ENCODE results near the gene ZP1.
"Not testable (repeated sequence)": the region's sequence is repeated elsewhere in the genome, so short reads cannot be mapped to it uniquely, and the experiment has no call there.

Gene ZP1

GRCh38 chr11:60866911-60867870 is at the start of gene ZP1:
TSS of gene ZP1 (plus strand) at chr11:60867542. CDS start at chr11:60867562, 20 bp downstream.
- FAIRE-seq, result no peak

DNA sequence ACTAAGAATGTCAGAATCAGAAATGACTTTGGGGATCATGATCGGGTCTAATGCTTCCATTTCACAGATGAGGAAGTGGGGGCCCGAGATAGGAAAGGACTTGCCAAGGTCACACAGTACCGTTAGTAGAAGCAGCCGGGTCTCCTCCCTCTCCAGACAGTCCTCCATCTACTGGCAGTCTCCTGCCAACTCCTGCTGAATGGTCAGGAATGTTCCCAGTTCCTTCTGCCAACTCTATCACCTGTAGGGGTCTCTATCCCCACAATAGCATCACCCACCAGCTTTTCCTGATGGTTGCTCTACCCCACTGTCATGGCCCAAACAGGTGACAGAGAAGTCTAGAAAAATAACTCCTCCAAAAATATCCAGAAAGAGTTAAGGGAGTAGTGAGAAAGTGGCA is 49.3 kb upstream of the ZP1 start:
- FAIRE-seq, result no peak

GRCh38 chr11:60821827-60822599 is 45.3 kb upstream of the ZP1 start:
- no peak for FAIRE-seq

DNA sequence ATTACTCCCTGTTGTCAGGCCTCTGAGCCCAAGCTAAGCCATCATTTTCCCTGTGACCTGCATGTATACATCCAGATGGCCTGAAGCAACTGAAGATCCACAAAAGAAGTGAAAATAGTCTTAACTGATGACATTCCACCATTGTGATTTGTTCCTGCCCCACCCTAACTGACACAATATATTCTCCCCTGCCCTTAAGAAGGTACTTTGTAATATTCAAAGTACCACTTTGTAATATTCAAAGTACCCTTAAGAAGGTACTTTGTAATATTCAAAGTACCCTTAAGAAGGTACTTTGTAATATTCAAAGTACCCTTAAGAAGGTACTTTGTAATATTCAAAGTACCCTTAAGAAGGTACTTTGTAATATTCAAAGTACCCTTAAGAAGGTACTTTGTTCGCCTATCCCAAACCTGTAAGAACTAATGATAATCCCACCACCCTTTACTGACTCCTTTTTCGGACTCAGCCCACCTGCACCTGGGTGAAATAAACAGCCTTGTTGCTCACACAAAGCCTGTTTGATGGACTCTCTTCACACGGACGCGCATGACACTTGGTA is 43.5 kb upstream of the ZP1 start:
- not testable (repeated sequence) for FAIRE-seq

DNA sequence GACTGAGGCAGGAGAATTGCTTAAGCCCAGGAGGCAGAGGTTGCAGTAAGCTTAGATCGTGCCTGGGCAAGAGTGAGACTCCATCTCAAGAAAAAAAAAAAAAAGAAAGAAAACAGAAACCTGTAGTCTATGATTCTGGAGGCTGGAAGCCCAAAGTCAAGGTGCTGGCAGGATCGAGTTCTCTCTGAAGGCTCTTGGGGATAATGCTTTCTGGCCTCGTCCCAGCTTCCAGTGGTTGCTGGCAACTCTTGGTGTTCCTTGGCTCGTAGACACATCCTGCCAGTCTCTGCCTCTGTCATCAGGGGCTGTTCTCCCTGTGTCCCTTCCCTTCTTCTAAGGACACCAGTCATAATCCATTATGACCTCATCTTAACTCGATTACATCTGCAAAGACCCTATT is 42.2 kb upstream of the ZP1 start:
- no peak for FAIRE-seq

- no peak for FAIRE-seq
These were observed 41.6 kb upstream of the ZP1 start for GRCh38 chr11:60825790-60826189.

- FAIRE-seq, result no peak
These were observed 36.7 kb upstream of the ZP1 start for GRCh38 chr11:60830478-60831142.

- FAIRE-seq, result no peak
These were observed 36.2 kb upstream of the ZP1 start for GRCh38 chr11:60831143-60831500.

- no peak for FAIRE-seq
These were observed 35.8 kb upstream of the ZP1 start for GRCh38 chr11:60831501-60832079.

DNA sequence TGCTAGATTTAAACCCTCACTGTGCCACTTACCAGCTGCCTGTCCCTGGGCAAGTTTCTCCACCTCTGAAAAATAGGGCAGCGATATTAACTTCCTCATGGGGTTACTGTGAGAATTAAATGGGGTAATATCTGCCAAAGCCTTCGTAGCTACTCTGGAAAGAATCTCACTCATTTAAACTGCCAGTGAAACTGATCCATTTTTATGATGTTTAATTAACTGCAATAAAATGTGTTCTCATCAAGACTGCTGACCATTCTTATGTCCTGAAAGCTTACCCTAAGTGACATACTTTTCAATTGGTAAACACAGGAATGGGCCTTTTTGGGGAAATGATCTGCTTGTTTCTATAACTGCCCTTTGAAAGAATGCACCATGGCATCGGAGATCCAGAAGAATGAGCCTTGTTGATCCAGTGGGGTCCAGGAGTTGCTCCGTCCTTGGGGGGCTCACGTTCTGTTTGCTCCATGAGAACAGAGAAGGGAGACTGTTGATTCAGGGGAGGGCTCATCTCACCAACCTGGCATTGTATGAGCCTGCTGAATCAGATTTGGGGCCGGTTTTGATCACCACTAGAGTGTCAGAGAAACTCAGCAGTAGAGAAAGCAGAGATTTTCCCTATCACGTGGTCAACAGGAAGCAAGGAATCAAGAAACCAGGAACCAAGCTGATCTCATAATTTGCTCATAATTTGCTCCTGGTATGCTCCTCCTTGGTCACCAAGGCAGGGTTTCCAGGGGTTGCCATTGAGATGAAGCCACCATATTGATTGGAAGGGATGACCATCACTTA is 32.4 kb upstream of the ZP1 start:
- no peak for FAIRE-seq

GRCh38 chr11:60835534-60835846 is 31.9 kb upstream of the ZP1 start:
- FAIRE-seq, result no peak

DNA sequence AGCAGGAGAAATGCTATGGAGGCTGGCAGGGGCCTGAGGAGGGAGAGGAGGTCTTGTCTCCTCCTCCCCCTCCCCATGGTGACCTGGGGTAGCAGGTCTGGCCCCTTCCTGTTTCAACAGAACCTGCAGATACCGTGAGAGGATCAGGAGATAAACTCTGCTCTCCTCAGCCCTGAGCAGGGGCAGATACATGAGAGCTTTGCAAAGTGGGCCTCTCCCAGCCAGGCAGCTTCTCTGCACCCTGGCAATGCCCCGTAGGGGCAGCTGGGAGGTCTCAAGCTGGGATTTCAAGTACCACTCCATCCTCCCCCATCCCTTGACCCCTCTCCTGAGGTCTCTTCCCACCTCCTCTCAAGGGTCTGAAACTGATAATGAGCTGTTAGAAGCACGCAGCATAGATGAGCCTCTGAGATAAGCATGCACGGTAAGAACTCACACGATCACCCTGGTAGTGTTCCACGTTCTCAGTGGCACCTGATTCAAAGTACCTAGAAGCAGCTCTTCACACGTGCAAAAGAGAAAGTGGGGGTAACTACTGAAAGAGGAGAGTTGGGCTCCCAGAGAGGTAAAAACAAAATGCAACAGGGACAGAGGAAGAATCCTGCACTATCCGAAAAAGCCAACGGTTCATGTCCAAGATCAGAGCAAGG is 30.4 kb upstream of the ZP1 start:
- FAIRE-seq, result no peak

DNA sequence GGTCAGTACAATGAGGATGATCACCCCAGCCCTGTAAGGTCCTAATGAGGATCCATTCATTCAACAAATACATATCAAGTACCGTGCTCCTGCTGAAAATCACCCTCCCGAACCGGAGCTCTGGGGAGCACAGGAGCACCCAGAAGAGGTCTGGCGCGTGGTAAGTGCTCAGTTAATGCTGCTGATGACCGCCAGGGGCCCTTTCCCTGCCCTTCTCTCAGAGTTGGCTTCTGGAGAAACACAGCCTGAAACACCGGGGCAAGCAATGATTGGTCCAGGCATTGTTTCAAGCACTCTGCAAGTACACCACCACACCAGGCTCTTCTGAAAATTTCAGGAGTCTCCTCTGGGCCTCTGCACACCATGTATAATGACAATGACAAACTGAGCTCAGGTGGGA is 29.2 kb upstream of the ZP1 start:
- FAIRE-seq, result no peak

- no peak for FAIRE-seq
These were observed 26.6 kb upstream of the ZP1 start for GRCh38 chr11:60840470-60841430.

DNA sequence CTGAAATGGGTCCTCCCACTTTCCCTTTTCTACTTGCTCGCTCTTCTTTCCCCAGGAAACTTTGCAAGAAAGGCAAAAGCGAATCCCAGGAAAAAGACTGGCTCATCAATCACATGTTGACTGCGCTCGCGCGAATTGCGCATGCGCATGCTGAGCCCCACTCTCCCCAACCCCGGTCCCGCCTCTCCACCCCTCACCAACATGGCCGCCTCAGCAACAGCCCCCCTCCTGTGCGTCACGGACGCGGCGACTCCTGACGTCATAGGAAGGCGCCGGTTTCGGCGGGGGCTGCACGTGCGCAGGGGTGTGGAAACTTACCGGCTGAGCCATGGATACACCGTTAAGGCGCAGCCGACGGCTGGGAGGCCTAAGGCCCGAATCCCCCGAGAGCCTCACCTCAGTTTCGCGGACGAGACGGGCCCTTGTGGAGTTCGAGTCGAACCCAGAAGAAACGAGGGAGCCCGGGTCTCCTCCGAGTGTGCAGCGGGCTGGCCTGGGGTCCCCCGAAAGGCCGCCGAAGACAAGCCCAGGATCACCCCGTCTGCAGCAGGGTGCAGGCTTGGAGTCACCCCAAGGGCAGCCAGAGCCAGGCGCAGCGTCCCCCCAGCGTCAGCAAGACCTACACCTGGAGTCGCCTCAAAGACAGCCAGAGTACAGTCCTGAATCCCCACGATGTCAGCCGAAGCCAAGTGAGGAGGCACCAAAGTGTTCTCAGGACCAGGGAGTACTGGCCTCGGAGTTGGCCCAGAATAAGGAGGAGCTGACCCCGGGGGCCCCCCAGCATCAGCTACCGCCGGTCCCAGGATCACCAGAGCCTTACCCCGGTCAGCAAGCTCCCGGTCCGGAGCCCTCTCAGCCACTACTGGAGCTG is 25.3 kb upstream of the ZP1 start, which contains the start of gene CCDC86:
CCDC86 (plus strand) TSS at position 317 of the 871 bp plus-strand sequence; CDS start at position 329, 12 bp downstream.
- FAIRE-seq, result peak; percentile 49

DNA sequence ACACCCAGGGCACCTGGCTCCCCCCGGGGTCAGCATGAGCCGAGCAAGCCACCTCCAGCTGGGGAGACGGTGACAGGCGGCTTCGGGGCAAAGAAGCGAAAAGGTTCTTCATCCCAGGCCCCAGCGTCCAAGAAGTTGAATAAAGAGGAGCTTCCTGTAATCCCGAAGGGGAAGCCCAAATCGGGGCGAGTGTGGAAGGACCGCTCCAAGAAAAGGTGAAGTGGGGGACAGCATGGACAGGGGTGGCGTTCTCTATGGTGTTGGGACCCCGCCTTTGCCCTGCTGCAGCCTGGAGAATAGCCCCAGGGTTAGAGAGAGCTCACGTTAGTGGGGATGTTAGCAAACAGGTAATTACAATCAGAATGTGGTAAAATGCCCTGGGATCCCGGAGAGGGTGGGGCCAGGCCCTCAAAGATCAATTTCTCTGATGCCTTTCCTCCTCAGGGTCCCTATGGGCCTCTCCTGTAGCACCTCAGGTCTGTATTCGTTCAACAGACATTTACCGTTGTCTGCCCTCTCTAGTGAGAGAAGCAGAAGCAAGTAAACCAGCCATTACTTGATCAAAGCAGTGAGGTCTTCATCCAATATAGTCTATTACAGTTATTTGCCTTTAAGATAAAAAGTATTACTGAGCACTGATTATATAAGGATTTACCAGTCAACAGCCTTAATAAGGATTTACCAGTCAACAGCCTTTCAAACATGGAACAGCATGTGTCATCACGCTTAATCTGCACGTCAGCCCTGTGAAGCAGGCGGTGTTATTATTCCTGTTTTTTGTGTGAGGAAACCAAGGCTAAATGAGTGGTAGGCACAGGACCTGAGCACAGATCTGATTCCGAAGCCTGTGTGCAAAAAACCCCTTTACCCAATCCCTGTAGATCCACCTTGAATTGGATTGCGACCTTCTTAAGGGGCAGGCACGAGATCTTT is 24.4 kb upstream of the ZP1 start:
- FAIRE-seq, result no peak

GRCh38 chr11:60844045-60844869 is 23.1 kb upstream of the ZP1 start:
- no peak for FAIRE-seq

Measured in A204.1 (cell line).